ENCODE results near the gene PRSS57. TPM values are rescaled to one million over a fixed set of nuclear protein-coding genes. Genes with fewer than 3 reads are reported as not detected.

The PRSS57 gene
- total RNA-seq, 1 donor from 2014 or later = not detected

DNA sequence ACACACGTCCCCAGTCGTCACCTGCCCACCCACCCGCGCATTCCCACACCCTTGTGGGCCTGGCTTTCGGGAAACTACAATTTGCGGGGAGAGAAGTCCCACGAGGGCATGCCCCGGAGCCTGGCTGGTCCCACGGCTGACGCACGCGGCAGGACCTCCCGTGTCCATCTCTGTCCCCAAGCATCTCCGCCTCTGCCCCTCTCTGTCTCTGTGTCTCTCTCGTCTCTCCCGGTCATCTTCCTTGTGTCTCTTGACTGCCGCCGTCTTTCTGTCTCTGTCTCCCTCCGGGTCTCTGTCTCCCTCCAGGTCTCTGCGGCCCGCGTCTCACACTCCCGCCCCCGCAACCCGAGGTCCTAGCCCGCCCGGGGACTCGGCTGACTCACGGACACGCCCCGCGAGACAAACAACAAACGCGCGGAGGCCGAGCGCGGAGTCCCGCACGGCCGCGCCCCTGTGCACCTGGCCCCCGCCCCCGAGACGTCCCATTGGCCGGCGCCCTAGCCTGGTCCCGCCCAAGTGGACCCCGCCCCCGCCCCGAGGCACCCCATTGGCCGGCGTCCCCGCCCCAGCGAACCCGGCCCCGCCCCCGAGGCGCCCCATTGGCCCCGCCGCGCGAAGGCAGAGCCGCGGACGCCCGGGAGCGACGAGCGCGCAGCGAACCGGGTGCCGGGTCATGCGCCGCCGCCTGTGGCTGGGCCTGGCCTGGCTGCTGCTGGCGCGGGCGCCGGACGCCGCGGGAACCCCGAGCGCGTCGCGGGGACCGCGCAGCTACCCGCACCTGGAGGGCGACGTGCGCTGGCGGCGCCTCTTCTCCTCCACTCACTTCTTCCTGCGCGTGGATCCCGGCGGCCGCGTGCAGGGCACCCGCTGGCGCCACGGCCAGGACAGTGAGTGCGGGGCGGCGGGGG lies 55.7 kb downstream of the PRSS57 start, which contains the start of gene FGF22:
Gene FGF22, plus strand, starts transcription at position 627 of the 908 bp plus-strand sequence. Its CDS starts 47 bp downstream, at position 674.
- peak; percentile 81 for DNase-seq (ENCODE audit: low read depth)

DNA sequence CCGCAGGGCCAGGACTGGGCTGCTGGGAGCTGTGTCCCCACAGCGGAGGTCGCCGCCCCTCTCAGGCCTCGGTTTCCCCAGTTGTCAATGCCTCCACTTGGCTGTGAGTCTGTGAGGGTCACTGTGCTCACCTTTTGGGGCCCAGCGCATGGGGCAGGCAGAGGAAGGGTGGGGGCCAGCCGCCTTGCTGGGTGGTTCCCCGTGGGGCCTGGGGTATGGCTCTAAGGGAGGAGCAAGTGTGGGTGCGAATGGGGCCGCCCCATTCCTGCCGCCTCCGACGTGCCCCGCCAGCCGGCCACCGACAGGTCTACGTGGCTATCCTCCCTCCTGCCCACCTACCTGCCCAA lies 56.4 kb downstream of the PRSS57 start:
- DNase-seq (ENCODE audit: low read depth) = no peak

Other genes starting within 250 kb of the PRSS57 start
- gene SHC2, start 234.4 kb downstream of the PRSS57 start, total RNA-seq = 4.4 and 7.9 TPM in 2 replicates
- gene MADCAM1, start 199.0 kb downstream of the PRSS57 start, total RNA-seq = 0.29 and 0.52 TPM in 2 replicates
- gene TPGS1, start 188.0 kb downstream of the PRSS57 start, total RNA-seq = 64.5 and 75.2 TPM in 2 replicates
- 103 and 139 TPM in 2 replicates for gene CDC34, start 163.7 kb downstream of the PRSS57 start, total RNA-seq
- not detected in 2 replicates for gene GZMM, start 151.4 kb downstream of the PRSS57 start, total RNA-seq
- 519 and 528 TPM in 2 replicates for gene BSG, start 122.9 kb downstream of the PRSS57 start, total RNA-seq
- gene HCN2, start 105.6 kb downstream of the PRSS57 start, total RNA-seq = 2.9 and 3.5 TPM in 2 replicates
- gene POLRMT, start 61.9 kb downstream of the PRSS57 start, total RNA-seq = 47.7 and 54.3 TPM in 2 replicates
- 0.16 and 0.21 TPM in 2 replicates for gene FGF22, start 55.6 kb downstream of the PRSS57 start, total RNA-seq
- 86.4 and 94.6 TPM in 2 replicates for gene RNF126, start 32.2 kb downstream of the PRSS57 start, total RNA-seq
- gene FSTL3, start 19.1 kb downstream of the PRSS57 start, total RNA-seq = 157 and 175 TPM in 2 replicates
- 4.8 and 7.8 TPM in 2 replicates for gene PALM, start 13.5 kb upstream of the PRSS57 start, total RNA-seq
- gene MISP, start 55.7 kb upstream of the PRSS57 start, total RNA-seq = 2.3 and 2.9 TPM in 2 replicates
- gene PTBP1, start 102.0 kb upstream of the PRSS57 start, total RNA-seq = 89.0 and 105 TPM in 2 replicates
- gene PLPPR3, start 126.5 kb upstream of the PRSS57 start, total RNA-seq = 0.16 and 0.26 TPM in 2 replicates
- not detected in 2 replicates for gene AZU1, start 132.4 kb upstream of the PRSS57 start, total RNA-seq
- not detected in 2 replicates for gene PRTN3, start 145.5 kb upstream of the PRSS57 start, total RNA-seq
- gene ELANE, start 156.9 kb upstream of the PRSS57 start, total RNA-seq = not detected in 2 replicates
- 0.16 and 0.57 TPM in 2 replicates for gene CFD, start 164.2 kb upstream of the PRSS57 start, total RNA-seq
- 27.7 and 31.2 TPM in 2 replicates for gene MED16, start 197.7 kb upstream of the PRSS57 start, total RNA-seq
- gene RNU6-9, start 198.0 kb upstream of the PRSS57 start, total RNA-seq = not detected in 2 replicates
- 51.8 and 53.6 TPM in 2 replicates for gene R3HDM4, start 217.8 kb upstream of the PRSS57 start, total RNA-seq
- gene KISS1R, start 221.9 kb upstream of the PRSS57 start, total RNA-seq = not detected in 2 replicates
- 3.2 and 3.5 TPM in 2 replicates for gene ARID3A, start 230.6 kb upstream of the PRSS57 start, total RNA-seq

Measured in myocyte (in vitro differentiated cells).